OCI-LY3 (cell line): Measurements from ENCODE around the gene FSIP1.

Experiments used
- EZH2phosphoT487 ChIP-seq: fragments of 200-600 bp; shearing (Covaris generic); IDR thresholded peaks from 2 replicates; pipeline ENCODE4 v1.6.1; 2018; ENCODE audit warnings: antibody characterized with exemption, mixed run types, low read depth
- TF ChIP-seq, protein P1 (sequence below): fragments of 200-600, 300-600 bp; sonication (generic); IDR thresholded peaks from 2 replicates; pipeline ENCODE4 v1.5.1; 2014; ENCODE audit warnings: antibody characterized with exemption, low read length, low read depth

DNA sequence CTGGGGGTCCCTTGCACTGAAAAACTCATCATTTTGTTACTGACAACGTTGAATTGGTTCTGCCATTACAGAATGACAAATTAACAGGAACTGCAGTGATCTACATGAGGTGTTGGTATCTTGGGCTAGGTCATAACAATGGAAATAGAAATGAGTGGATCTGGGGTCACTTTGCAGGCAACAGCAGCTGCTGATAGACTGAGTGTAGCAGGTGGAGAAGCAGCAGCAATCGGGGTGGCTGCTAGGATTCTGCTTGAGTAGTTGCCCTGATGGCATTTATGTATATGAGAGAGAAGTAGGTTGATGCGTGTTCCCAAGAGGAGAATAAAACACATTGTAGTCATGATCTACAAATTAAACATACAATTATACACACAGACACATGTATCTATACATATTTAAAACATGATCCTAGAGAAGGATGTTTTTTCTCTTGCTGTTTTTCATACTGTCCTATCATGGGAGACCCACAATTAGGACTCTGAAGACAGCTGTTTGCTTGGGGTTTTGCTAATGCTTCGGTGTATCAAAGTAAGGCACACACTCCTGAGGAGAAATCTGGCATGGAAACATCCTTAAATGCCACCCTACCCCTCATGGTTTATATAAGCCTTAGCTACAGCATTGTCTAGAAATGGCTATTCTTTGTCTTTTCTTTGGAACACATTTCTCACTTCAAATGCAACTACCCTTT, 217.5 kb downstream of the FSIP1 start:
- TF ChIP-seq, protein P1, sequence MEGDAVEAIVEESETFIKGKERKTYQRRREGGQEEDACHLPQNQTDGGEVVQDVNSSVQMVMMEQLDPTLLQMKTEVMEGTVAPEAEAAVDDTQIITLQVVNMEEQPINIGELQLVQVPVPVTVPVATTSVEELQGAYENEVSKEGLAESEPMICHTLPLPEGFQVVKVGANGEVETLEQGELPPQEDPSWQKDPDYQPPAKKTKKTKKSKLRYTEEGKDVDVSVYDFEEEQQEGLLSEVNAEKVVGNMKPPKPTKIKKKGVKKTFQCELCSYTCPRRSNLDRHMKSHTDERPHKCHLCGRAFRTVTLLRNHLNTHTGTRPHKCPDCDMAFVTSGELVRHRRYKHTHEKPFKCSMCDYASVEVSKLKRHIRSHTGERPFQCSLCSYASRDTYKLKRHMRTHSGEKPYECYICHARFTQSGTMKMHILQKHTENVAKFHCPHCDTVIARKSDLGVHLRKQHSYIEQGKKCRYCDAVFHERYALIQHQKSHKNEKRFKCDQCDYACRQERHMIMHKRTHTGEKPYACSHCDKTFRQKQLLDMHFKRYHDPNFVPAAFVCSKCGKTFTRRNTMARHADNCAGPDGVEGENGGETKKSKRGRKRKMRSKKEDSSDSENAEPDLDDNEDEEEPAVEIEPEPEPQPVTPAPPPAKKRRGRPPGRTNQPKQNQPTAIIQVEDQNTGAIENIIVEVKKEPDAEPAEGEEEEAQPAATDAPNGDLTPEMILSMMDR, result no peak
- TF ChIP-seq EZH2phosphoT487, result no peak
